Common myeloid progenitor, CD34-positive (primary cell): ENCODE measurements around the gene TCF19.
"Not testable (repeated sequence)": the region's sequence is repeated elsewhere in the genome, so short reads cannot be mapped to it uniquely, and the experiment has no call there.

Source experiments
- CTCF ChIA-PET: fragments of 350-600 bp; sonication (Branson Sonifier 250); formaldehyde crosslinking; loops from one replicate; lab custom pipeline; 2021; ENCODE audit warnings: antibody characterized with exemption; lab: Charles Lee
- POLR2A ChIA-PET: fragments of 350-600 bp; sonication (Branson Sonifier 250); formaldehyde crosslinking; loops from one replicate; lab custom pipeline; 2021; ENCODE audit warnings: antibody characterized with exemption; lab: Charles Lee
- DNase-seq, 3 donors: peaks; one replicate each; pipeline versions ENCODE4 v3.0.0 to v3.0.0-alpha.2; 2013
- H3K27ac ChIP-seq, 2 experiments: 1 replicate in 1 of 2; 2 replicates in 1 of 2; pipeline ENCODE4 v1.7.0; 2013; ENCODE audit warnings: inconsistent platforms in 2 of 2, low read length in 2 of 2, mild to moderate bottlenecking in 2 of 2, low read depth in 1 of 2, moderate library complexity in 1 of 2; ENCODE audit not compliant: severe bottlenecking in 2 of 2, insufficient read depth in 1 of 2, poor library complexity in 1 of 2
- H3K27me3 ChIP-seq, 5 experiments: replicated peaks in 2 of 5; 1 replicate in 3 of 5; 2 replicates in 2 of 5; pipeline versions ENCODE4 v1.6.1 to v1.7.0; 2013; ENCODE audit warnings: low read length in 4 of 5, mild to moderate bottlenecking in 2 of 5, moderate library complexity in 2 of 5, inconsistent platforms in 1 of 5; ENCODE audit not compliant: insufficient read depth in 5 of 5, control insufficient read depth in 4 of 5
- H3K36me3 ChIP-seq, 4 experiments: 1 replicate in 2 of 4; 2 replicates in 2 of 4; pipeline versions ENCODE4 v1.6.1 to v1.7.0; 2013; ENCODE audit warnings: low read length in 3 of 4, control low read depth in 1 of 4, mild to moderate bottlenecking in 1 of 4; ENCODE audit not compliant: control insufficient read depth in 4 of 4, insufficient read depth in 4 of 4
- H3K4me1 ChIP-seq, 4 experiments: 1 replicate in 3 of 4; 2 replicates in 1 of 4; pipeline versions ENCODE4 v1.6.1 to v1.7.1; 2013; ENCODE audit warnings: low read length in 3 of 4, mild to moderate bottlenecking in 3 of 4, control low read depth in 1 of 4, inconsistent platforms in 1 of 4, moderate library complexity in 1 of 4; ENCODE audit not compliant: control insufficient read depth in 4 of 4, insufficient read depth in 4 of 4; ENCODE audit errors: control extremely low read depth in 1 of 4
- H3K4me3 ChIP-seq, 7 experiments: 1 replicate in 4 of 7; 2 replicates in 3 of 7; pipeline versions ENCODE4 v1.5.1 to v1.7.0; 2013; ENCODE audit warnings: mild to moderate bottlenecking in 7 of 7, low read length in 6 of 7, moderate library complexity in 6 of 7, inconsistent platforms in 2 of 7, low read depth in 2 of 7, control low read depth in 1 of 7; ENCODE audit not compliant: insufficient read depth in 4 of 7, control insufficient read depth in 1 of 7; ENCODE audit errors: extremely low read depth in 1 of 7
- H3K9me3 ChIP-seq, 5 experiments: 1 replicate in 4 of 5; 2 replicates in 1 of 5; pipeline versions ENCODE4 v1.6.1 to v1.7.1; 2013; ENCODE audit warnings: low read length in 4 of 5, mild to moderate bottlenecking in 2 of 5, inconsistent platforms in 1 of 5, low read depth in 1 of 5, moderate library complexity in 1 of 5; ENCODE audit not compliant: control insufficient read depth in 4 of 5, insufficient read depth in 2 of 5; ENCODE audit errors: control extremely low read depth in 1 of 5
- WGBS: methylation state at CpG from one replicate; pipeline ENCODE4 v1.1.5; 2013; ENCODE audit not compliant: insufficient coverage; 5-methylcytosine and 5-hydroxymethylcytosine counted together

TCF19 gene

GRCh38 chr6:31189223-31189622, 30.8 kb downstream of the TCF19 start:
- H3K27ac ChIP-seq, DNase-seq, H3K4me1 ChIP-seq, H3K4me3 ChIP-seq, POLR2A ChIA-PET, CTCF ChIA-PET, H3K9me3 ChIP-seq, H3K36me3 ChIP-seq, H3K27me3 ChIP-seq: not testable (repeated sequence)
- WGBS: 100% methylated on average over 3 of the region's 3 CpGs

DNA sequence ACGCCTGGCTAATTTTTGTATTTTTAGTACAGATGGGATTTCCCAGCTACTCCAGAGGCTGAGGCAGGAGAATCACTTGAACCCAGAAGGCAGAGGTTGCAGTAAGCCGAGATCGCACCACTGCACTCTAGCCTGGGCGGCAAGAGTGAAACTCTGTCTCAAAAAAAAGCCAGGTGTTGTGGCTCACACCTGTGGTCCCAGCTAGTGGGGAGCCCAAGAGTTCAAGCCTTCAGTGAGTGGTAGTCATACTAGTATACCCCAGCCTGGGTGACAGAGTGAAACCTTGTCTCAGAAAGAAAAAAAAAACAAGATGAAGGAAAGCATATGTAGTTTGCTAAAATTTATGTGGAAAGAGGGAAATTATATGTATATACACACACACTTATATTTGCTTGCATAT, 32.1 kb downstream of the TCF19 start:
- no peak overlapping the region for H3K27ac ChIP-seq

GRCh38 chr6:31192431-31193105, 34.2 kb downstream of the TCF19 start:
- CTCF ChIA-PET: interaction anchor here (0.5 to 5.9 kb wide), 10 partner anchors 33 to 1763 kb away, joined by 3 to 31 read pairs (median 3); partner anchors contain the start of gene PSORS1C2

More for the DNA sequence above, 32.1 kb downstream of the TCF19 start:
- no peaks in the 10 kb centered on the region for H3K9me3 ChIP-seq
- no peak for DNase-seq
- H3K4me3 ChIP-seq: no peak overlapping the region
- H3K36me3 ChIP-seq: peaks cover 0 to 4% (median 2%) of the 10 kb centered on the region in 4 experiments
- ChIA-PET POLR2A (no interaction called here), CTCF (interaction anchor here (0.6 to 3.3 kb wide), 2 partner anchors 24 to 52 kb away, joined by 3 to 31 read pairs; partner anchors contain the start of gene PSORS1C2)
- 100% methylated on average over 3 of the region's 4 CpGs for WGBS
- H3K4me1 ChIP-seq: peaks cover 0 to 9% (median 0%) of the 10 kb centered on the region in 4 experiments
- no peaks in the 10 kb centered on the region for H3K27me3 ChIP-seq

GRCh38 chr6:31193206-31193605, 34.8 kb downstream of the TCF19 start:
- H3K9me3 ChIP-seq: no peaks in the 10 kb centered on the region
- peaks cover 0 to 16% (median 4%) of the 10 kb centered on the region in 4 experiments for H3K4me1 ChIP-seq
- no peak overlapping the region for H3K4me3 ChIP-seq
- ChIA-PET CTCF (interaction anchor here (0.9 to 5.9 kb wide), 6 partner anchors 34 to 183 kb away, joined by 3 to 31 read pairs (median 18); partner anchors contain the start of gene PSORS1C2), POLR2A (interaction anchor here (0.9 kb wide), 1 partner anchor 249 kb away, joined by 4 read pairs; no protein-coding TSS in a partner anchor)
- 72% methylated on average over 6 of the region's 8 CpGs for WGBS
- H3K27ac ChIP-seq: no peak overlapping the region
- peak in 1 of 3 donors; percentile 26 for DNase-seq
- no peaks in the 10 kb centered on the region for H3K27me3 ChIP-seq
- H3K36me3 ChIP-seq: peaks cover 0 to 4% (median 2%) of the 10 kb centered on the region in 4 experiments

More at GRCh38 chr6:31192431-31193105, 34.2 kb downstream of the TCF19 start:
- H3K27ac ChIP-seq, H3K4me3 ChIP-seq, H3K27me3 ChIP-seq, H3K36me3 ChIP-seq, H3K9me3 ChIP-seq: not testable (repeated sequence)
- 86% methylated on average over 9 of the region's 10 CpGs for WGBS
- peaks cover 0 to 16% (median 3%) of the 10 kb centered on the region in 4 experiments for H3K4me1 ChIP-seq
- peak; percentile 75 to 85 (median 84) for DNase-seq
- POLR2A ChIA-PET: interaction anchor here (0.9 kb wide), 1 partner anchor 249 kb away, joined by 4 read pairs; no protein-coding TSS in a partner anchor

- Histone ChIP-seq H3K4me1 (peaks cover 5 to 21% (median 7%) of the 10 kb centered on the region in 4 experiments), H3K27ac (no peak overlapping the region), H3K9me3 (no peaks in the 10 kb centered on the region), H3K36me3 (peaks cover 0 to 4% (median 2%) of the 10 kb centered on the region in 4 experiments), H3K27me3 (no peaks in the 10 kb centered on the region), H3K4me3 (no peak overlapping the region)
- ChIA-PET POLR2A (no interaction called here), CTCF (interaction anchor here (0.8 to 5.9 kb wide), 15 partner anchors 28 to 280 kb away, joined by 3 to 28 read pairs (median 3); partner anchors contain the start of genes TCF19 and VARS2)
- 100% methylated on average over 1 of the region's 6 CpGs for WGBS
- no peak for DNase-seq
Measured at GRCh38 chr6:31194061-31194834, 35.9 kb downstream of the TCF19 start.

DNA sequence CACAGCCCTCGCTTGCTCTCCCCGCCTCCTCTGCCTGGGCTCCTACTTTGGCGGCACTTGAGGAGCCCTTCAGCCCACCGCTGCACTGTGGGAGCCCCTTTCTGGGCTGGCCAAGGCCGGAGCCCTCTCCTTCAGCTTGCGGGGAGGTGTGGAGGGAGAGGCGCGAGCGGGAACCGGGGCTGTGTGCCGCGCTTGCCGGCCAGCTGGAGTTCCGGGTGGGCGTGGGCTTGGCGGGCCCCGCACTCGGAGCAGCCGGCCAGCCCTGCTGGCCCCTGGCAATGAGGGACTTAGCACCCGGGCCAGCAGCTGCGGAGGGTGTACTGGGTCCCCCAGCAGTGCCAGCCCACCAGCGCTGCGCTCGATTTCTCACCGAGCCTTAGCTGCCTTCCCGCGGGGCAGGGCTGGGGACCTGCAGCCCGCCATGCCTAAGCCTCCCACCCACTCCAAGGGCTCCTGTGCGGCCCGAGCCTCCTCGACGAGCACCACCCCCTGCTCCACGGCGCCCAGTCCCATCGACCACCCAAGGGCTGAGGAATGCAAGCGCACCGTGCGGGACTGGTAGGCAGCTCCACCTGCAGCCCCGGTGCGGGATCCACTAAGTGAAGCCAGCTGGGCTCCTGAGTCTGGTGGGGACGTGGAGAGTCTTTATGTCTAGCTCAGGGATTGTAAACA, 37.1 kb downstream of the TCF19 start:
- not testable (repeated sequence) for H3K27me3 ChIP-seq, H3K4me3 ChIP-seq, DNase-seq, H3K36me3 ChIP-seq, H3K27ac ChIP-seq, H3K9me3 ChIP-seq
- ChIA-PET POLR2A (interaction anchor here (1.4 kb wide), 1 partner anchor 157 kb away, joined by 4 read pairs; no protein-coding TSS in a partner anchor), CTCF (interaction anchor here (0.9 to 5.9 kb wide), 12 partner anchors 29 to 181 kb away, joined by 3 to 34 read pairs (median 4); no protein-coding TSS in a partner anchor)
- peaks cover 5 to 33% (median 14%) of the 10 kb centered on the region in 4 experiments for H3K4me1 ChIP-seq
- WGBS: 95% methylated on average over 25 of the region's 41 CpGs
